Measurements from ENCODE around the gene SGPL1. TPM values are rescaled to one million over a fixed set of nuclear protein-coding genes. Genes with fewer than 3 reads are reported as not detected.

Gene SGPL1
- total and polyA plus RNA-seq, 8 donors: 47.5 to 60.6 (median 53.7) TPM

DNA sequence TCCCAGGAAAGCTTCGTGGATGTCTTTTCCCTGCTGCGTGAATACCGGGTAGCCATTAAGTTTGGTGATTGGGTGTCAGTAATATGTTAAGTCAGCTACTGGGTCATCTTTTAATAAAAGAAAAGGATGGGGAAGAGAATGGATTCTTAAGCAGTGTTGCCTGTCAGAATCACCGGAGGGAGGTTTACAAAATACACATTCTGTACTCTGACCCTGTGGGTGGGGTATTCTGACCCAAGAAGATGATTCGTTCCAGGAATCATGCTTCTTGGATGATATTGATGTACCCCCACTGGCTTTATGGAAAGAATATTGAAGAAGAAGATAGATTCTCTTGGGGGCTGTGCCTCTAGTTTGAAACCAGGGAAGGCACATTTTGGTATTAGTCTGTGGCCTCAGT is 18.3 kb downstream of the SGPL1 start:
- ATAC-seq: no peak
- intact Hi-C loops (cut with DNase I): no loop called here
- Histone ChIP-seq H3K4me3 (no peak overlapping the region), H3K27me3 (no peaks in the 10 kb centered on the region), H3K36me3 (peaks cover 0 to 6% of the 10 kb centered on the region in 2 donors), H3K9me3 (no peaks in the 10 kb centered on the region), H3K27ac (peak overlapping the region; percentile 60 to 73), H3K4me1 (peaks cover 0 to 49% of the 10 kb centered on the region in 2 donors)
- DNase-seq: no peak
- TF ChIP-seq, protein P1, sequence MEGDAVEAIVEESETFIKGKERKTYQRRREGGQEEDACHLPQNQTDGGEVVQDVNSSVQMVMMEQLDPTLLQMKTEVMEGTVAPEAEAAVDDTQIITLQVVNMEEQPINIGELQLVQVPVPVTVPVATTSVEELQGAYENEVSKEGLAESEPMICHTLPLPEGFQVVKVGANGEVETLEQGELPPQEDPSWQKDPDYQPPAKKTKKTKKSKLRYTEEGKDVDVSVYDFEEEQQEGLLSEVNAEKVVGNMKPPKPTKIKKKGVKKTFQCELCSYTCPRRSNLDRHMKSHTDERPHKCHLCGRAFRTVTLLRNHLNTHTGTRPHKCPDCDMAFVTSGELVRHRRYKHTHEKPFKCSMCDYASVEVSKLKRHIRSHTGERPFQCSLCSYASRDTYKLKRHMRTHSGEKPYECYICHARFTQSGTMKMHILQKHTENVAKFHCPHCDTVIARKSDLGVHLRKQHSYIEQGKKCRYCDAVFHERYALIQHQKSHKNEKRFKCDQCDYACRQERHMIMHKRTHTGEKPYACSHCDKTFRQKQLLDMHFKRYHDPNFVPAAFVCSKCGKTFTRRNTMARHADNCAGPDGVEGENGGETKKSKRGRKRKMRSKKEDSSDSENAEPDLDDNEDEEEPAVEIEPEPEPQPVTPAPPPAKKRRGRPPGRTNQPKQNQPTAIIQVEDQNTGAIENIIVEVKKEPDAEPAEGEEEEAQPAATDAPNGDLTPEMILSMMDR (IDR thresholded peaks at IDR 0.05): no peak

DNA sequence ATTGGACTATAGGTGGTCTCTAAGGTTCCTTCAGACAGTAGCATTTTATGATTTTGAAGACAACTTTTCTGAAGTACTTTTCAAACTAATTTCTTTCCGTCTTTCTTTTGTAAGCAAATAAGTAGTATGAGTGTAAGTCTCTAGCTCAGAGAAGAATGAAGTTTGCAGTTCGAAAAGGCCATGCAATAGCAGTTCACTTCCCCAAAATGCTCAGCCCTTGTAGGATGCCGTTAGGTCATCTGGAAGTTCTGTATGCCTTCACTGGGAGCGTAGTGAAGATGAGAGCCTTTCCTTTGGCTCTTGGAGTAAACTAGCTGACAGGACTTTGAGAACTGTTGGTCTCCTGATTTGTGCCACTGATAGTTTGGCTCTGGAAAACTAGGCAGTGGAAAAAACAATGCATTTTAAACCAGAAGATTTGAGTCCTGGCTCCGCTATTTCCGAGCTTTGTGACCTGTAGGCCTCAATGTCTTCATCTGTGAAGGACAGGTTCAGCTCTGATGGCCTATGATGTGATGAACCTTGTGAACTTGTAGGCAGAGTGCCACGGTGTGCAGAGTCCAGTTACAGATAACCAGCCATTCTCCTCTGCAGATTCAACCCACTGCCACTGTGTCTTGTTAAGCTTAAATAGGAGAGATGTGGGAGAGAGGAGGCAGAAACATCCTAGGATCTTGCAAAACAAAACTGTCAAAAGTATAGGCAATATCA is 18.8 kb downstream of the SGPL1 start:
- peak overlapping the region; percentile 60 to 73 for H3K27ac ChIP-seq

DNA sequence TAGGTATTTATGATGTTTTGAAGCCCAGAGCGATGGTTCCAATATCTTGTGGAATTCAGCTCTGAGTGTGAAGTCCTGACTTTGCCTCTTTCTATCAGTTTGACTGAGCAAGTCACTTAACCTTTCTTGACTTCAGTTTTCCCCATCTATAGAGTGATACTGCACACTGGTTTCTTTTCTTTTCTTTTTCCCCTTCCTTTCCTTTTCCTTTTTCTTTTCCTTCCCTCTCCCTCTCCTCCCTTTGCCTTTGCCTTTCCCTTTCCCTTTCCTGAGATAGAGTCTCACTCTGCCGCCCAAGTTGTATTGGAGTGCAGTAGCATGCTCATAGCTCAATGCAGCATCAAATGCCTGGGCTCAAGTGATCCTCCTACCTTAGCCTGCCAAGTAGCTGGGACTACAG is 20.6 kb downstream of the SGPL1 start:
- H3K4me3 ChIP-seq: no peak overlapping the region
- peaks cover 0 to 42% of the 10 kb centered on the region in 2 donors for H3K4me1 ChIP-seq
- no peak for ATAC-seq
- H3K27me3 ChIP-seq: no peaks in the 10 kb centered on the region
- H3K27ac ChIP-seq: peak overlapping the region in 1 of 2 donors; percentile 1
- H3K36me3 ChIP-seq: peaks cover 0 to under 1% of the 10 kb centered on the region in 2 donors
- TF ChIP-seq, protein P1 (IDR thresholded peaks at IDR 0.05): no peak
- no peaks in the 10 kb centered on the region for H3K9me3 ChIP-seq
- intact Hi-C loops (cut with DNase I): no loop called here
- no peak for DNase-seq

More for the DNA sequence above, 18.8 kb downstream of the SGPL1 start:
- Histone ChIP-seq H3K9me3 (no peaks in the 10 kb centered on the region), H3K36me3 (peaks cover 0 to 6% of the 10 kb centered on the region in 2 donors), H3K27me3 (no peaks in the 10 kb centered on the region), H3K4me1 (peaks cover 0 to 49% of the 10 kb centered on the region in 2 donors), H3K4me3 (no peak overlapping the region)
- TF ChIP-seq, protein P1 (IDR thresholded peaks at IDR 0.05): no peak
- ATAC-seq (no peak), DNase-seq (no peak)
- intact Hi-C loops (cut with DNase I): no loop called here

DNA sequence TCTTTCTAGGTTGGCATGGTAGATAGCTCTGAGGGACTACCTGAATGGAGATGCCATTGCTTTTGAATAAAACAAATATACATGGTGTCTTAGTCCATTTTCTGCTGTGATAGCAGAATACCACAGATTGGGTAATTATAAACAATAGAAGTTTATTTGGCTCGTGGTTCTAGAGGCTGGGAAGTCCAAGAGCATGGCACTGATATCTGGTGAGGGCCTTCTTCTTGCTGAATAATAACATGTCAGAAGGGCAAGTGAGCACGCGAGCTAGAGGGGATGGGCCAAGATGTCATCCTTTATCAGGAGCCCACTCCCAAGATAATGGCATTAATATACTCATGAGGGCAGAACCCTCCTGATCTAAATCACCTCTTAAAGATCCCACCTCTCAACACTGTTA is 21.9 kb downstream of the SGPL1 start:
- intact Hi-C loops (cut with DNase I): no loop called here
- TF ChIP-seq, protein P1 (IDR thresholded peaks at IDR 0.05): no peak
- H3K36me3 ChIP-seq: no peaks in the 10 kb centered on the region
- H3K4me1 ChIP-seq: peaks cover 0 to 37% of the 10 kb centered on the region in 2 donors
- H3K4me3 ChIP-seq: no peak overlapping the region
- H3K27ac ChIP-seq: no peak overlapping the region
- no peak for ATAC-seq
- no peaks in the 10 kb centered on the region for H3K9me3 ChIP-seq
- no peaks in the 10 kb centered on the region for H3K27me3 ChIP-seq
- no peak for DNase-seq

DNA sequence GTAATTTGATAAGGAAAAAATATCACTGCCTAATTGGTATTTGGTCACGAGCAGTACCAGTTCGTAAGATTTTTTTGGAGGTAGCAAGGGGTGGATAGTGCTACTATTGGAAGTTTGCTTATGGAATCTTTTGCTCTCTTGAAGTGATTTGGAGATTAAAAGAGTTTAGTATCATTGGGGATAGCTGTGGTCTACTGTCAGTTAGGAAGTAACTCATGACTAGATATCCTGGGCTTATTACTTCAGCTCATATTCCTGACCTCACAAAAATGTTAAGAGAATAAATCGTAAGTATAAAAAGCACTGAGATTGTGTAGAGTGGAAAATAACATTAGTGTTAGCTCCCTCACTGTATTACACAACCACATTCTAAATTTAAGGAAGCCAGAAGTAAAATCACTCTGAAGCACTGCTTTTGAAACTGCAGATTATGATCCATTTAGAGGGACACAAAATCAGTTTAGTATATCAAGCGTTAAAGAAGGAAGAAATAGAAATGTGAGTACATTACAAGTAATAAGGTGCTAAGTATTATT is 22.6 kb downstream of the SGPL1 start:
- peak; percentile 18 for ATAC-seq

More for the DNA sequence above, 22.6 kb downstream of the SGPL1 start:
- no peak overlapping the region for H3K4me3 ChIP-seq
- no peaks in the 10 kb centered on the region for H3K9me3 ChIP-seq
- no peaks in the 10 kb centered on the region for H3K27me3 ChIP-seq
- no peak overlapping the region for H3K27ac ChIP-seq
- TF ChIP-seq, protein P1 (IDR thresholded peaks at IDR 0.05): no peak
- DNase-seq: no peak
- intact Hi-C loops (cut with DNase I): no loop called here
- no peaks in the 10 kb centered on the region for H3K36me3 ChIP-seq
- peaks cover 0 to 30% of the 10 kb centered on the region in 2 donors for H3K4me1 ChIP-seq
